Measurements from ENCODE around the gene SLC22A17. TPM values are rescaled to one million over a fixed set of nuclear protein-coding genes. Genes with fewer than 3 reads are reported as not detected.

Gene SLC22A17
- total RNA-seq, 1 donor from 2014 or later = 26.2 TPM

- no peak for TF ChIP-seq CTCF (IDR thresholded peaks at IDR 0.05; ENCODE audit: unreplicated experiment)
- peaks cover 19% of the 10 kb centered on the region for H3K27me3 Mint-ChIP-seq
- no peak within 1 kb of the TSS for H3K27ac Mint-ChIP-seq
- no peak within 1 kb of the TSS for H3K4me3 Mint-ChIP-seq (ENCODE audit: low read depth)
- no peaks in the 10 kb centered on the region for H3K9me3 Mint-ChIP-seq (ENCODE audit: low read depth)
- H3K4me1 Mint-ChIP-seq (ENCODE audit: low read depth) = no peaks in the 10 kb centered on the region
- DNase-seq (ENCODE audit: low spot score, unreplicated experiment) = no peak
- no peaks in the 10 kb centered on the region for H3K36me3 Mint-ChIP-seq (ENCODE audit: insufficient read depth)
These were observed 19.8 kb upstream of the SLC22A17 start, which contains the start of gene IL25 for GRCh38 chr14:23372509-23372908. Gene IL25, plus strand, starts transcription at chr14:23372809.

- no peaks in the 10 kb centered on the region for H3K9me3 Mint-ChIP-seq (ENCODE audit: low read depth)
- peaks cover 2% of the 10 kb centered on the region for H3K4me1 Mint-ChIP-seq (ENCODE audit: low read depth)
- no peaks in the 10 kb centered on the region for H3K36me3 Mint-ChIP-seq (ENCODE audit: insufficient read depth)
- no peak overlapping the region for H3K27ac Mint-ChIP-seq
- no peak for TF ChIP-seq CTCF (IDR thresholded peaks at IDR 0.05; ENCODE audit: unreplicated experiment)
- H3K27me3 Mint-ChIP-seq = peaks cover 15% of the 10 kb centered on the region
- H3K4me3 Mint-ChIP-seq (ENCODE audit: low read depth) = no peak overlapping the region
- DNase-seq (ENCODE audit: low spot score, unreplicated experiment) = no peak
These were observed 19.2 kb upstream of the SLC22A17 start for GRCh38 chr14:23371865-23372264.

- H3K4me1 Mint-ChIP-seq (ENCODE audit: low read depth) = peaks cover 7% of the 10 kb centered on the region
- peaks cover 13% of the 10 kb centered on the region for H3K27me3 Mint-ChIP-seq
- TF ChIP-seq CTCF (IDR thresholded peaks at IDR 0.05; ENCODE audit: unreplicated experiment) = no peak
- no peaks in the 10 kb centered on the region for H3K36me3 Mint-ChIP-seq (ENCODE audit: insufficient read depth)
- H3K27ac Mint-ChIP-seq = no peak overlapping the region
- DNase-seq (ENCODE audit: low spot score, unreplicated experiment) = no peak
- no peaks in the 10 kb centered on the region for H3K9me3 Mint-ChIP-seq (ENCODE audit: low read depth)
- H3K4me3 Mint-ChIP-seq (ENCODE audit: low read depth) = no peak overlapping the region
These were observed 17.5 kb upstream of the SLC22A17 start for GRCh38 chr14:23370221-23370620.

- Mint-ChIP-seq H3K27ac (peak overlapping the region; percentile 93), H3K4me1 (ENCODE audit: low read depth) (peaks cover 21% of the 10 kb centered on the region), H3K27me3 (peaks cover 11% of the 10 kb centered on the region), H3K36me3 (ENCODE audit: insufficient read depth) (no peaks in the 10 kb centered on the region), H3K9me3 (ENCODE audit: low read depth) (no peaks in the 10 kb centered on the region), H3K4me3 (ENCODE audit: low read depth) (peak overlapping the region; percentile 71)
- peak; percentile 68 for DNase-seq (ENCODE audit: low spot score, unreplicated experiment)
- no peak for TF ChIP-seq CTCF (IDR thresholded peaks at IDR 0.05; ENCODE audit: unreplicated experiment)
These were observed 13.8 kb upstream of the SLC22A17 start for GRCh38 chr14:23366426-23366921.

GRCh38 chr14:23365732-23366425, 13.2 kb upstream of the SLC22A17 start:
- peak overlapping the region; percentile 52 for H3K27ac Mint-ChIP-seq
- peak overlapping the region; percentile 71 for H3K4me3 Mint-ChIP-seq (ENCODE audit: low read depth)
- TF ChIP-seq CTCF (IDR thresholded peaks at IDR 0.05; ENCODE audit: unreplicated experiment) = no peak
- DNase-seq (ENCODE audit: low spot score, unreplicated experiment) = peak; percentile 57
- H3K4me1 Mint-ChIP-seq (ENCODE audit: low read depth) = peaks cover 24% of the 10 kb centered on the region
- peaks cover 2% of the 10 kb centered on the region for H3K36me3 Mint-ChIP-seq (ENCODE audit: insufficient read depth)
- H3K27me3 Mint-ChIP-seq = peaks cover 6% of the 10 kb centered on the region
- no peaks in the 10 kb centered on the region for H3K9me3 Mint-ChIP-seq (ENCODE audit: low read depth)
